Measurements from ENCODE around the gene OPRPN. TPM values are rescaled to one million over a fixed set of nuclear protein-coding genes. Genes with fewer than 3 reads are reported as not detected.

Gene OPRPN
- total RNA-seq = not detected in 2 replicates

GRCh38 chr4:70397580-70397979 lies at the start of gene OPRPN:
Gene OPRPN (plus strand): TSS chr4:70397940. CDS start chr4:70399286, 1,346 bp downstream.

GRCh38 chr4:70360460-70360859 lies 37.3 kb upstream of the OPRPN start, which contains the start of gene SMR3A:
Gene SMR3A (plus strand): TSS chr4:70360760. CDS start chr4:70362116, 1,356 bp downstream.

GRCh38 chr4:70382691-70383181 lies 15.0 kb upstream of the OPRPN start, which contains the start of gene SMR3B:
Gene SMR3B (plus strand): TSS chr4:70383131. CDS start chr4:70384511, 1,380 bp downstream.

Other genes starting within 250 kb of the OPRPN start
- not detected in 2 replicates for gene PRR27, start 243.7 kb upstream of the OPRPN start, total RNA-seq
- not detected in 2 replicates for gene ODAM, start 202.2 kb upstream of the OPRPN start, total RNA-seq
- not detected in 2 replicates for gene FDCSP, start 171.8 kb upstream of the OPRPN start, total RNA-seq
- not detected in 2 replicates for gene CSN3, start 155.3 kb upstream of the OPRPN start, total RNA-seq
- gene CABS1, start 63.0 kb upstream of the OPRPN start, total RNA-seq = not detected in 2 replicates
- not detected in 2 replicates for gene SMR3A, start 37.2 kb upstream of the OPRPN start, total RNA-seq
- gene SMR3B, start 14.8 kb upstream of the OPRPN start, total RNA-seq = not detected in 2 replicates
- not detected in 2 replicates for gene MUC7, start 74.3 kb downstream of the OPRPN start, total RNA-seq
- not detected in 2 replicates for gene AMTN, start 120.6 kb downstream of the OPRPN start, total RNA-seq
- not detected in 2 replicates for gene AMBN, start 194.3 kb downstream of the OPRPN start, total RNA-seq
- not detected in 2 replicates for gene ENAM, start 230.8 kb downstream of the OPRPN start, total RNA-seq